Loucy (cell line): ENCODE results near the gene GSTP1.

Source experiments
- CTCF ChIP-seq: fragments of 200-600 bp; sonication (generic); conservative IDR thresholded peaks from 2 replicates; pipeline ENCODE4 v1.5.1; 2014; ENCODE audit warnings: mild to moderate bottlenecking, antibody characterized with exemption, low read length
- EZH2phosphoT487 ChIP-seq: fragments of 200-600 bp; IDR thresholded peaks from 2 replicates; pipeline ENCODE4 v1.6.1; 2018; ENCODE audit warnings: antibody characterized with exemption, mild to moderate bottlenecking, moderate library complexity, borderline replicate concordance

DNA sequence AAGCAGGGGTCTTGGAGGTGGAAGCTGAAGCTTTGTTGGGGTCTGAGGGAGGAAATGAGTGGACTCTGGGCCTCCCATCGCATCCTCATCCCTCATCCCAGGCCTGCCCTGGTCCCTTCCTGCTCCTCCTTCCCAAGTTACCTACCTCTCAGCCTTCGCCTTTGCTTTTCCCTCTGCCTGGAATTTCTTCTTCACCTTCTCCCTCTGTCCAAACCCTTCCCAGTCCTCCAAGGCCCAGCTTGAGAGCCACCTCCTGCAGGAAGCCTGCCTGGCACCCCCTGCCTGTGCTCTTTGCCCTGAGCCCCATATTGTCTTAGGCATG is 48.2 kb downstream of the GSTP1 start:
- TF ChIP-seq CTCF (no peak), EZH2phosphoT487 (no peak)
